ENCODE measurements around the gene PRSS2. TPM values are rescaled to one million over a fixed set of nuclear protein-coding genes. Genes with fewer than 3 reads are reported as not detected.

PRSS2 gene
- polyA plus RNA-seq, 10 donors, result not detected

Other genes with a start within 250 kb of the PRSS2 start
- under 1 TPM in 1 of 10 donors, not detected in 9; 0.29 TPM for gene PRSS1, start 21.5 kb upstream of the PRSS2 start, polyA plus RNA-seq (ENCODE audit: insufficient read length in 10 of 10)
- 10 to 100 TPM in 2 of 10 donors, 1 to 10 TPM in 8; 3.1 to 13.9 (median 5.4) TPM for gene EPHB6, start 84.1 kb downstream of the PRSS2 start, polyA plus RNA-seq (ENCODE audit: insufficient read length in 10 of 10)
- 1 to 10 TPM in 1 of 10 donors, under 1 TPM in 8, not detected in 1; 0.12 to 1.2 (median 0.23) TPM for gene TRPV6, start 114.8 kb downstream of the PRSS2 start, polyA plus RNA-seq (ENCODE audit: insufficient read length in 10 of 10)
- gene TRPV5, start 162.8 kb downstream of the PRSS2 start, polyA plus RNA-seq (ENCODE audit: insufficient read length in 10 of 10), result under 1 TPM in 4 of 10 donors, not detected in 6; 0.05 to 0.14 (median 0.10) TPM
- under 1 TPM in 6 of 10 donors, not detected in 4; 0.16 to 0.60 (median 0.42) TPM for gene LLCFC1, start 168.5 kb downstream of the PRSS2 start, polyA plus RNA-seq (ENCODE audit: insufficient read length in 10 of 10)
- gene KEL, start 191.4 kb downstream of the PRSS2 start, polyA plus RNA-seq (ENCODE audit: insufficient read length in 10 of 10), result 1 to 10 TPM in 4 of 10 donors, under 1 TPM in 6; 0.58 to 3.0 (median 0.89) TPM